ENCODE measurements around the gene DUS1L.

DNA sequence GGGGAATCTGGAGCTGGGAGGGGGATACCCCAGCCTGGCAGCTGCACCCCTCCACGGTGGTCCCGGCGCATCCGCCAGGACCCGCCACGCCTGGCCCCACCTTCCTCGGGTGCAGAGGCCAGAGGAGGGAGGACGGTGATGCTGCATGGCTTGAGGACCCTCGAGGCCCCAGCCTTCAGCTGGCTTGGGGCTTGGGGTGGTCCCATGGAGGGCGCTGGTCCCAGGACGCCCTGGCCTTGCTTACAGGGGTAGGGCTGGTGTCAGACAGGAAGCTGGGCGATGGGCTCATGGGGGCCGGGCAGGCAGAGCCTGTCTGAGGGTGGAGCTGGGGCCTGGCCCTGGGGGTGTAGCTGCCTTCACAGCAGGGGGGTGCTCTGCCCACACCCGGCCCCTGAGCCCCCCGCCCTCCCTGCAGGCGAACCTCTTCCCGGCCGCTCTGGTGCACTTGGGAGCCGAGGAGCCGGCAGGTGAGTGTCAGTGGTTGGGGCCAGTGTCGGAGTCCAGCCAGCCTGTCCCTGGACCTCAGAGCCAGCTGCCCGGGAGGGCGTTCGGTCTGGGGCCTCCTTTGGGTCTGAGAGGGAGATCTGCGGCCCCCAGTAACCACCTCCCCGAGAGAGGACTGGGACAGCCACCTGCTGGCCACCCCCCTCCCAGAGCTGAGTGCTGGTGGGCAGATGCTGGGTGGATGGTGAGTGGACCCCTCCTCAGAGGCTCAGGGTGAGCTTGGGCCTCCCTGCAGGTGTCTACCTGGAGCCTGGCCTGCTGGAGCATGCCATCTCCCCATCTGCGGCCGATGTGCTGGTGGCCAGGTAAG, 49.3 kb downstream of the DUS1L start:
- TF ChIP-seq, protein P1, sequence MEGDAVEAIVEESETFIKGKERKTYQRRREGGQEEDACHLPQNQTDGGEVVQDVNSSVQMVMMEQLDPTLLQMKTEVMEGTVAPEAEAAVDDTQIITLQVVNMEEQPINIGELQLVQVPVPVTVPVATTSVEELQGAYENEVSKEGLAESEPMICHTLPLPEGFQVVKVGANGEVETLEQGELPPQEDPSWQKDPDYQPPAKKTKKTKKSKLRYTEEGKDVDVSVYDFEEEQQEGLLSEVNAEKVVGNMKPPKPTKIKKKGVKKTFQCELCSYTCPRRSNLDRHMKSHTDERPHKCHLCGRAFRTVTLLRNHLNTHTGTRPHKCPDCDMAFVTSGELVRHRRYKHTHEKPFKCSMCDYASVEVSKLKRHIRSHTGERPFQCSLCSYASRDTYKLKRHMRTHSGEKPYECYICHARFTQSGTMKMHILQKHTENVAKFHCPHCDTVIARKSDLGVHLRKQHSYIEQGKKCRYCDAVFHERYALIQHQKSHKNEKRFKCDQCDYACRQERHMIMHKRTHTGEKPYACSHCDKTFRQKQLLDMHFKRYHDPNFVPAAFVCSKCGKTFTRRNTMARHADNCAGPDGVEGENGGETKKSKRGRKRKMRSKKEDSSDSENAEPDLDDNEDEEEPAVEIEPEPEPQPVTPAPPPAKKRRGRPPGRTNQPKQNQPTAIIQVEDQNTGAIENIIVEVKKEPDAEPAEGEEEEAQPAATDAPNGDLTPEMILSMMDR (IDR thresholded peaks at IDR 0.05; ENCODE audit: poor library complexity), result no peak
- no peak for TF ChIP-seq EZH2phosphoT487 (IDR thresholded peaks at IDR 0.05; ENCODE audit: low read depth, severe bottlenecking, unreplicated experiment)
- no peak for TF ChIP-seq EZH2 (IDR thresholded peaks at IDR 0.05; ENCODE audit: borderline replicate concordance)
